H9 (cell line): ENCODE measurements around the gene PTOV1. TPM values are rescaled to one million over a fixed set of nuclear protein-coding genes. Genes with fewer than 3 reads are reported as not detected.

Source experiments
- DNase-seq: peaks from one replicate; pipeline ENCODE4 v3.0.0-alpha.2; 2017
- H2AFZ ChIP-seq: one replicate; pipeline ENCODE4 v1.6.1; 2013; ENCODE audit warnings: mild to moderate bottlenecking, low read length, control low read depth, moderate library complexity
- H2AK5ac ChIP-seq: 2 replicates; pipeline ENCODE4 v1.6.1; 2013; ENCODE audit warnings: low read length, control low read depth, mixed read lengths; ENCODE audit not compliant: insufficient read length
- H2BK120ac ChIP-seq: one replicate; pipeline ENCODE4 v1.6.1; 2013; ENCODE audit warnings: low read depth, mild to moderate bottlenecking, low read length, control low read depth, inconsistent platforms; ENCODE audit not compliant: poor library complexity, severe bottlenecking
- H2BK12ac ChIP-seq: 2 replicates; pipeline ENCODE4 v1.6.1; 2013; ENCODE audit warnings: low read length, control low read depth, mixed read lengths, low read depth; ENCODE audit not compliant: insufficient read length
- H2BK15ac ChIP-seq: 2 replicates; pipeline ENCODE4 v1.6.1; 2013; ENCODE audit warnings: low read depth, low read length, control low read depth
- H2BK20ac ChIP-seq: one replicate; pipeline ENCODE4 v1.6.1; 2013; ENCODE audit warnings: low read depth, mild to moderate bottlenecking, low read length, control low read depth, inconsistent platforms; ENCODE audit not compliant: poor library complexity, severe bottlenecking
- H2BK5ac ChIP-seq: 2 replicates; pipeline ENCODE4 v1.6.1; 2013; ENCODE audit warnings: low read length, control low read depth, mixed read lengths; ENCODE audit not compliant: insufficient read length
- H3K14ac ChIP-seq: 2 replicates; pipeline ENCODE4 v1.6.1; 2013; ENCODE audit warnings: low read length, control low read depth; ENCODE audit not compliant: insufficient read depth
- H3K18ac ChIP-seq: 2 replicates; pipeline ENCODE4 v1.6.1; 2013; ENCODE audit warnings: low read depth, mild to moderate bottlenecking, mixed read lengths, low read length, control low read depth; ENCODE audit not compliant: insufficient read length
- H3K23ac ChIP-seq: 2 replicates; pipeline ENCODE4 v1.6.1; 2013; ENCODE audit warnings: low read length, control low read depth, mixed read lengths, low read depth; ENCODE audit not compliant: insufficient read length
- H3K23me2 ChIP-seq: 2 replicates; pipeline ENCODE4 v1.6.1; 2013; ENCODE audit warnings: low read depth, mild to moderate bottlenecking, mixed read lengths, low read length, control low read depth; ENCODE audit not compliant: insufficient read length, poor library complexity, severe bottlenecking
- H3K27ac ChIP-seq: 2 replicates; pipeline ENCODE4 v1.5.1; 2013; ENCODE audit warnings: low read length, control low read depth, mixed read lengths, low read depth; ENCODE audit not compliant: insufficient read length
- H3K27me3 ChIP-seq: 2 replicates; pipeline ENCODE4 v1.6.1; 2013; ENCODE audit warnings: low read length, control low read depth, inconsistent platforms; ENCODE audit not compliant: insufficient read depth
- H3K4ac ChIP-seq: 2 replicates; pipeline ENCODE4 v1.6.1; 2013; ENCODE audit warnings: low read depth, mild to moderate bottlenecking, control low read depth, inconsistent platforms, low read length, moderate library complexity
- H3K4me1 ChIP-seq: 2 replicates; pipeline ENCODE4 v1.6.1; 2013; ENCODE audit warnings: low read length, control low read depth, inconsistent platforms; ENCODE audit not compliant: insufficient read depth
- H3K4me2 ChIP-seq: 2 replicates; pipeline ENCODE4 v1.6.1; 2013; ENCODE audit warnings: low read length, control low read depth, mixed read lengths; ENCODE audit not compliant: insufficient read length, insufficient read depth
- H3K56ac ChIP-seq: 2 replicates; pipeline ENCODE4 v1.6.1; 2013; ENCODE audit warnings: low read depth, mild to moderate bottlenecking, mixed read lengths, low read length, control low read depth; ENCODE audit not compliant: insufficient read length
- H3K79me1 ChIP-seq: 2 replicates; pipeline ENCODE4 v1.6.1; 2013; ENCODE audit warnings: low read depth, mild to moderate bottlenecking, moderate library complexity, low read length, control low read depth, inconsistent platforms; ENCODE audit not compliant: insufficient read depth, poor library complexity, severe bottlenecking
- H3K79me2 ChIP-seq: 2 replicates; pipeline ENCODE4 v1.6.1; 2013; ENCODE audit warnings: low read length, control low read depth, inconsistent platforms; ENCODE audit not compliant: insufficient read depth
- H3K9ac ChIP-seq: 2 replicates; pipeline ENCODE4 v1.6.1; 2013; ENCODE audit warnings: low read length, control low read depth, mixed read lengths; ENCODE audit not compliant: insufficient read length; ENCODE audit errors: extremely low read depth
- H3K9me3 ChIP-seq: one replicate; pipeline ENCODE4 v1.6.1; 2013; ENCODE audit warnings: low read depth, low read length, inconsistent platforms; ENCODE audit not compliant: control insufficient read depth
- H3T11ph ChIP-seq: one replicate; pipeline ENCODE4 v1.6.1; 2013; ENCODE audit warnings: mild to moderate bottlenecking, low read length, control low read depth, inconsistent platforms
- H4K20me1 ChIP-seq: one replicate; pipeline ENCODE4 v1.6.1; 2013; ENCODE audit not compliant: control insufficient read depth, insufficient read length, insufficient read depth
- H4K5ac ChIP-seq: 2 replicates; pipeline ENCODE4 v1.6.1; 2013; ENCODE audit warnings: low read depth, mild to moderate bottlenecking, mixed read lengths, low read length, control low read depth; ENCODE audit not compliant: insufficient read length
- H4K8ac ChIP-seq: replicated peaks from 2 replicates; pipeline ENCODE4 v1.6.1; 2013; ENCODE audit warnings: low read length, control low read depth, mixed read lengths, low read depth; ENCODE audit not compliant: insufficient read length
- H4K91ac ChIP-seq: 2 replicates; pipeline ENCODE4 v1.6.1; 2013; ENCODE audit warnings: low read depth, mild to moderate bottlenecking, moderate library complexity, mixed read lengths, low read length, control low read depth; ENCODE audit not compliant: insufficient read length
- H3K27ac Mint-ChIP-seq, 3 experiments: 2 replicates in 2 of 3; 3 replicates in 1 of 3; pipeline ENCODE4 v1.8.0; 2020 to 2021; ENCODE audit warnings: mixed read lengths in 3 of 3, mild to moderate bottlenecking in 1 of 3, moderate library complexity in 1 of 3
- H3K27me3 Mint-ChIP-seq: 2 replicates; pipeline ENCODE4 v1.8.0; 2021; ENCODE audit warnings: low read depth, mild to moderate bottlenecking, moderate library complexity, mixed read lengths
- H3K36me3 Mint-ChIP-seq, 3 experiments: 2 replicates in 2 of 3; 3 replicates in 1 of 3; pipeline ENCODE4 v1.8.0; 2020 to 2021; ENCODE audit warnings: low read depth in 3 of 3, mixed read lengths in 3 of 3; ENCODE audit not compliant: insufficient read depth in 1 of 3
- H3K4me1 Mint-ChIP-seq, 2 experiments: 2 replicates each; pipeline ENCODE4 v1.8.0; 2020; ENCODE audit warnings: mixed read lengths in 2 of 2
- H3K4me3 Mint-ChIP-seq, 2 experiments: 2 replicates in 1 of 2; 3 replicates in 1 of 2; pipeline ENCODE4 v1.8.0; 2020 to 2021; ENCODE audit warnings: mild to moderate bottlenecking in 2 of 2, mixed read lengths in 2 of 2, moderate library complexity in 1 of 2
- H3K9me3 Mint-ChIP-seq, 2 experiments: 2 replicates in 1 of 2; 3 replicates in 1 of 2; pipeline ENCODE4 v1.8.0; 2020; ENCODE audit warnings: mild to moderate bottlenecking in 2 of 2, mixed read lengths in 2 of 2, moderate library complexity in 1 of 2
- WGBS: extraction: QIAGEN DNeasy Blood & Tissue Kit; methylation state at CpG from one replicate; pipeline ENCODE4 v1.1.7; 2013; ENCODE audit warnings: missing lambda C conversion rate, low lambda C conversion rate, mixed read lengths; ENCODE audit not compliant: insufficient read length; ENCODE audit errors: extremely low coverage; 5-methylcytosine and 5-hydroxymethylcytosine counted together
- total RNA-seq: library from RNA; stranded (reverse); gene quantifications from 2 replicates; pipeline ENCODE4 v1.2.1, GENCODE V29; 2021
- TF ChIP-seq, protein P1 (sequence below): fragments of 200-600 bp; sonication (generic); conservative IDR thresholded peaks from 3 replicates; pipeline ENCODE4 v1.8.0; 2021; ENCODE audit warnings: antibody characterized with exemption, mild to moderate bottlenecking

PTOV1 gene
- total RNA-seq, 1 experiment from 2014 or later = 309 TPM

- H3K27me3 Mint-ChIP-seq = no peaks in the 10 kb centered on the region
- DNase-seq = peak; percentile 99
- H2BK15ac ChIP-seq = no peak overlapping the region
- peak overlapping the region; percentile 94 to 99 (median 97); a peak in 6 of 7 replicates for H3K27ac Mint-ChIP-seq
- H3K9me3 Mint-ChIP-seq = no peaks in the 10 kb centered on the region
- WGBS = no CpG with 5 or more reads among the region's 67 CpGs
- H3K9me3 ChIP-seq = no peaks in the 10 kb centered on the region
- H4K91ac ChIP-seq = no peak overlapping the region
- H3K27me3 ChIP-seq = no peaks in the 10 kb centered on the region
- H2AFZ ChIP-seq = no peak overlapping the region
- peaks cover 15% of the 10 kb centered on the region for H3K23me2 ChIP-seq
- H3K4me2 ChIP-seq = peak overlapping the region; percentile 60
- TF ChIP-seq, protein P1, sequence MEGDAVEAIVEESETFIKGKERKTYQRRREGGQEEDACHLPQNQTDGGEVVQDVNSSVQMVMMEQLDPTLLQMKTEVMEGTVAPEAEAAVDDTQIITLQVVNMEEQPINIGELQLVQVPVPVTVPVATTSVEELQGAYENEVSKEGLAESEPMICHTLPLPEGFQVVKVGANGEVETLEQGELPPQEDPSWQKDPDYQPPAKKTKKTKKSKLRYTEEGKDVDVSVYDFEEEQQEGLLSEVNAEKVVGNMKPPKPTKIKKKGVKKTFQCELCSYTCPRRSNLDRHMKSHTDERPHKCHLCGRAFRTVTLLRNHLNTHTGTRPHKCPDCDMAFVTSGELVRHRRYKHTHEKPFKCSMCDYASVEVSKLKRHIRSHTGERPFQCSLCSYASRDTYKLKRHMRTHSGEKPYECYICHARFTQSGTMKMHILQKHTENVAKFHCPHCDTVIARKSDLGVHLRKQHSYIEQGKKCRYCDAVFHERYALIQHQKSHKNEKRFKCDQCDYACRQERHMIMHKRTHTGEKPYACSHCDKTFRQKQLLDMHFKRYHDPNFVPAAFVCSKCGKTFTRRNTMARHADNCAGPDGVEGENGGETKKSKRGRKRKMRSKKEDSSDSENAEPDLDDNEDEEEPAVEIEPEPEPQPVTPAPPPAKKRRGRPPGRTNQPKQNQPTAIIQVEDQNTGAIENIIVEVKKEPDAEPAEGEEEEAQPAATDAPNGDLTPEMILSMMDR = no peak
- H3K4me1 ChIP-seq = peaks cover 2% of the 10 kb centered on the region; the same call in 1 of the 2 replicates
- H3T11ph ChIP-seq = no peak overlapping the region
- peaks cover 12 to 26% (median 12%) of the 10 kb centered on the region in 3 experiments; a peak in 6 of 7 replicates for H3K36me3 Mint-ChIP-seq
- no peak overlapping the region for H4K8ac ChIP-seq
- H3K56ac ChIP-seq = no peak overlapping the region
- no peak overlapping the region for H3K4ac ChIP-seq
- no peaks in the 10 kb centered on the region; the same call in 1 of the 2 replicates for H3K79me2 ChIP-seq
- no peak overlapping the region for H2BK20ac ChIP-seq
- peak overlapping the region; percentile 80 for H3K14ac ChIP-seq
- H2BK12ac ChIP-seq = no peak overlapping the region
- peak overlapping the region; percentile 7 for H4K5ac ChIP-seq
- peaks cover 22 to 28% of the 10 kb centered on the region in 2 experiments for H3K4me1 Mint-ChIP-seq
- no peak overlapping the region for H2BK5ac ChIP-seq
- no peak overlapping the region for H2AK5ac ChIP-seq
- H3K4me3 Mint-ChIP-seq = no peak overlapping the region
- no peak overlapping the region for H2BK120ac ChIP-seq
- H3K79me1 ChIP-seq = peaks cover 4% of the 10 kb centered on the region
- H4K20me1 ChIP-seq = no peaks in the 10 kb centered on the region
- peak overlapping the region; percentile 48 for H3K9ac ChIP-seq
- H3K23ac ChIP-seq = no peak overlapping the region
- H3K27ac ChIP-seq = no peak overlapping the region
- H3K18ac ChIP-seq = peak overlapping the region; percentile 78
Measured at GRCh38 chr19:49869484-49870308, 18.7 kb downstream of the PTOV1 start.
